ENCODE data around the gene PDCD1LG2.

GRCh38 chr9:5562806-5563416, 52.6 kb downstream of the PDCD1LG2 start:
- no peak for TF ChIP-seq POLR2A (IDR thresholded peaks at IDR 0.05)
- TF ChIP-seq, protein P1, sequence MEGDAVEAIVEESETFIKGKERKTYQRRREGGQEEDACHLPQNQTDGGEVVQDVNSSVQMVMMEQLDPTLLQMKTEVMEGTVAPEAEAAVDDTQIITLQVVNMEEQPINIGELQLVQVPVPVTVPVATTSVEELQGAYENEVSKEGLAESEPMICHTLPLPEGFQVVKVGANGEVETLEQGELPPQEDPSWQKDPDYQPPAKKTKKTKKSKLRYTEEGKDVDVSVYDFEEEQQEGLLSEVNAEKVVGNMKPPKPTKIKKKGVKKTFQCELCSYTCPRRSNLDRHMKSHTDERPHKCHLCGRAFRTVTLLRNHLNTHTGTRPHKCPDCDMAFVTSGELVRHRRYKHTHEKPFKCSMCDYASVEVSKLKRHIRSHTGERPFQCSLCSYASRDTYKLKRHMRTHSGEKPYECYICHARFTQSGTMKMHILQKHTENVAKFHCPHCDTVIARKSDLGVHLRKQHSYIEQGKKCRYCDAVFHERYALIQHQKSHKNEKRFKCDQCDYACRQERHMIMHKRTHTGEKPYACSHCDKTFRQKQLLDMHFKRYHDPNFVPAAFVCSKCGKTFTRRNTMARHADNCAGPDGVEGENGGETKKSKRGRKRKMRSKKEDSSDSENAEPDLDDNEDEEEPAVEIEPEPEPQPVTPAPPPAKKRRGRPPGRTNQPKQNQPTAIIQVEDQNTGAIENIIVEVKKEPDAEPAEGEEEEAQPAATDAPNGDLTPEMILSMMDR (IDR thresholded peaks at IDR 0.05) = no peak
- TF ChIP-seq EP300 (IDR thresholded peaks at IDR 0.05) = no peak
